HepG2 (cell line): ENCODE data around the gene DDR1. TPM values are rescaled to one million over a fixed set of nuclear protein-coding genes. Genes with fewer than 3 reads are reported as not detected.

ENCODE experiments used
- CBFB ChIP-seq: sonication (generic); formaldehyde crosslinking; IDR thresholded peaks from 2 replicates; pipeline ENCODE4 v1.4.0; 2020; ENCODE audit warnings: missing genetic modification reagents
- CENPT ChIP-seq: sonication (generic); formaldehyde crosslinking; IDR thresholded peaks from 2 replicates; pipeline ENCODE4 v1.8.0; 2022; ENCODE audit warnings: low read depth, mild to moderate bottlenecking, moderate library complexity, missing genetic modification reagents
- CENPX ChIP-seq: sonication (generic); formaldehyde crosslinking; IDR thresholded peaks from 2 replicates; pipeline ENCODE4 v1.9.0; 2021; ENCODE audit warnings: mild to moderate bottlenecking, missing genetic modification reagents, moderate library complexity
- CHD4 ChIP-seq: fragments of 200-600 bp; sonication (generic); IDR thresholded peaks from 2 replicates; pipeline ENCODE4 v1.7.0; 2017; ENCODE audit warnings: mild to moderate bottlenecking, low read length, borderline replicate concordance
- CREM ChIP-seq, 2 experiments: sonication (generic) in 1 of 2; formaldehyde crosslinking in 1 of 2; IDR thresholded peaks; 2 replicates each; pipeline versions ENCODE4 v1.4.0 to v1.6.1; 2016 to 2020; ENCODE audit warnings: antibody characterized with exemption in 1 of 2, mild to moderate bottlenecking in 1 of 2, missing genetic modification reagents in 1 of 2
- IRF2 ChIP-seq: IDR thresholded peaks from 2 replicates; pipeline ENCODE4 v1.6.1; 2018; ENCODE audit warnings: missing genetic modification reagents, missing compliant biosample characterization
- KLF11 ChIP-seq: IDR thresholded peaks from 2 replicates; pipeline ENCODE4 v1.6.1; 2016; ENCODE audit warnings: missing compliant biosample characterization
- MAFF ChIP-seq: IDR thresholded peaks from 2 replicates; pipeline ENCODE4 v1.6.1; 2011; ENCODE audit warnings: low read depth, low read length, improper control_type of control experiment
- MBD4 ChIP-seq: IDR thresholded peaks from 2 replicates; pipeline ENCODE4 v1.6.1; 2012; ENCODE audit warnings: low read length, inconsistent platforms, borderline replicate concordance
- MTA3 ChIP-seq: sonication (generic); formaldehyde crosslinking; IDR thresholded peaks from 2 replicates; pipeline ENCODE4 v1.4.0; 2020; ENCODE audit warnings: missing genetic modification reagents
- NCOA5 ChIP-seq: sonication (generic); formaldehyde crosslinking; IDR thresholded peaks from 2 replicates; pipeline ENCODE4 v1.4.0; 2020; ENCODE audit warnings: missing genetic modification reagents
- NFKB2 ChIP-seq: sonication (generic); formaldehyde crosslinking; IDR thresholded peaks from 2 replicates; pipeline ENCODE4 v1.4.0; 2020; ENCODE audit warnings: missing genetic modification reagents, borderline replicate concordance
- NFYB ChIP-seq: sonication (generic); formaldehyde crosslinking; IDR thresholded peaks from 2 replicates; pipeline ENCODE4 v1.4.0; 2020; ENCODE audit warnings: missing genetic modification reagents
- PHF5A ChIP-seq: IDR thresholded peaks from one replicate; pipeline ENCODE4 v1.6.1; 2018; ENCODE audit warnings: low read depth, missing genetic modification reagents; ENCODE audit not compliant: unreplicated experiment
- PRDM10 ChIP-seq: sonication (generic); formaldehyde crosslinking; IDR thresholded peaks from 2 replicates; pipeline ENCODE4 v1.4.0; 2020; ENCODE audit warnings: low read depth, missing genetic modification reagents
- REPIN1 ChIP-seq: sonication (generic); formaldehyde crosslinking; IDR thresholded peaks from 2 replicates; pipeline ENCODE4 v1.8.0; 2022; ENCODE audit warnings: missing genetic modification reagents, low read depth, mild to moderate bottlenecking, borderline replicate concordance
- SALL2 ChIP-seq: sonication (generic); formaldehyde crosslinking; IDR thresholded peaks from 2 replicates; pipeline ENCODE4 v1.8.1; 2023; ENCODE audit warnings: mild to moderate bottlenecking, missing genetic modification reagents, inconsistent platforms
- SOX5 ChIP-seq: IDR thresholded peaks from 2 replicates; pipeline ENCODE4 v1.6.1; 2016; ENCODE audit warnings: borderline replicate concordance
- SP1 ChIP-seq, 2 experiments: fragments of 450-650 bp in 1 of 2; sonication (generic) in 1 of 2; formaldehyde crosslinking in 1 of 2; IDR thresholded peaks; 2 replicates each; pipeline versions ENCODE4 v1.4.0 to v1.6.1; 2016 to 2020; ENCODE audit warnings: missing genetic modification reagents in 1 of 2
- TBP ChIP-seq: sonication (generic); formaldehyde crosslinking; IDR thresholded peaks from 2 replicates; pipeline ENCODE4 v1.5.0; 2020; ENCODE audit warnings: missing genetic modification reagents
- TERF1 ChIP-seq: sonication (generic); formaldehyde crosslinking; IDR thresholded peaks from 2 replicates; pipeline ENCODE4 v1.8.0; 2022; ENCODE audit warnings: mild to moderate bottlenecking, missing genetic modification reagents, moderate library complexity
- YEATS2 ChIP-seq: sonication (generic); formaldehyde crosslinking; IDR thresholded peaks from 2 replicates; pipeline ENCODE4 v1.4.0; 2020; ENCODE audit warnings: missing genetic modification reagents, borderline replicate concordance
- YEATS4 ChIP-seq: sonication (generic); formaldehyde crosslinking; IDR thresholded peaks from 2 replicates; pipeline ENCODE4 v1.4.0; 2020; ENCODE audit warnings: missing genetic modification reagents, borderline replicate concordance
- ZNF180 ChIP-seq: sonication (generic); formaldehyde crosslinking; IDR thresholded peaks from 2 replicates; pipeline ENCODE4 v1.4.0; 2020; ENCODE audit warnings: low read depth, missing genetic modification reagents, borderline replicate concordance
- ZNF274 ChIP-seq: sonication (generic); formaldehyde crosslinking; IDR thresholded peaks from 2 replicates; pipeline ENCODE4 v1.5.1; 2020; ENCODE audit warnings: mild to moderate bottlenecking, missing genetic modification reagents
- ZNF616 ChIP-seq: sonication (generic); formaldehyde crosslinking; IDR thresholded peaks from 2 replicates; pipeline ENCODE4 v1.5.0; 2020; ENCODE audit warnings: low read depth, mild to moderate bottlenecking, missing genetic modification reagents
- ZNF841 ChIP-seq: sonication (generic); formaldehyde crosslinking; IDR thresholded peaks from 2 replicates; pipeline ENCODE4 v1.8.1; 2023; ENCODE audit warnings: missing genetic modification reagents, borderline replicate concordance
- polyA plus RNA-seq, 8 experiments: library from polyadenylated mRNA; depleted of rRNA in 3 of 8; stranded (reverse) in 7 of 8; unstranded in 1 of 8; fragments of >200 nt; fragmentation: Illumina TruSeq in 4 of 8; extraction: Trizol in 4 of 8; gene quantifications; 2 replicates each; pipeline versions ENCODE4 v1.2.1 to v1.2.3, GENCODE V29; 2011 to 2016; ENCODE audit warnings: low read depth in 4 of 8, missing spikeins in 1 of 8, mixed read lengths in 1 of 8; ENCODE audit not compliant: insufficient read depth in 1 of 8
- total RNA-seq, 5 experiments: library from RNA; depleted of rRNA; stranded (reverse); fragments of >200 nt; fragmentation: Illumina TruSeq; extraction: Trizol; gene quantifications; 2 replicates each; pipeline ENCODE4 v1.2.3, GENCODE V29; 2016; ENCODE audit warnings: low read depth in 1 of 5

Gene DDR1
- total and polyA plus RNA-seq, 2 of the 13 experiments (the other 11 are each of a cell fraction or from before 2014, with no cell fraction given) = 16.7 to 20.2 TPM

DNA sequence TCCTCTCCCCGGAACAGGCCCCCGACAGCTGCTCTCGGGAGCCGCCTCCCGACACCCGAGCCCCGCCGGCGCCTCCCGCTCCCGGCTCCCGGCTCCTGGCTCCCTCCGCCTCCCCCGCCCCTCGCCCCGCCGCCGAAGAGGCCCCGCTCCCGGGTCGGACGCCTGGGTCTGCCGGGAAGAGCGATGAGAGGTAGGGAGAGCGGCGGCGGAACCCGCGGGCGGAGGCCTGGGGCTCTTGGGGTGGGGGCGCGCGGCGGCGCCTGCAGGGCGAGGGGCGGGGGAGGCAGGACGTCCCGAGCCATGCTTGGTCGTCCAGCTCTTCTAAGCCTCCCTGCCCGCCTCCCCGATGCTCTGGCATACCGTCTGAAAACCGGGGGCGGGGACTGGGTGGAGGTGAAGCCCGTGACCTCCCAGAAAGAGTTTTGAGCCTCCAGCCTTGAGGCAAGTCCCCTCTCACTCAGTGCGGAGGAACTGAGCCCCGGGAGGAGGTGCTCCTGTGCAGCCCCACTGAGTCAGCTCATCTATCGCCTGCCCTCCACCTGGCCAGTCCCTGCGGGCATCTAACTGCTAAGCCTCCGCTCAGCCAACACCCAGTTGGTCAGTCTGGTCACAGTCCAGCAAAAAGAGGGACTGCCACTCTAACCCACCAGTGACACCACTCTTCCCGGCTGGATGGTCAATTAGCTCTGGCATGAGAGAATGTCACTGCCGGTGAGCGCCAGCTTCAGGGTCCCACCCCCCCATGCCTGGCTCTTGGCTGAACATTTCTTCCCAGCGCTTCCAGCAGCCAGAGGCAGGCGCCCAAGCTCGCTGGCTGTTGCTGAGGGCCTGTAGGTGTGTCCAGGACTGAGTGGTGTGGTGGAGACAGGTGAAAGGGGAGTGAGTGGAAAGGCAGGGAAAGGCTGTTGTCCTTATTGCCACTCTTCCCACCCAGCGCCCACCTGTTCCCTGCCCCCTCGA, 482 bp downstream of the DDR1 start (continued):
- TF ChIP-seq CHD4 (no peak), SALL2 (CRISPR knock-in tag) (no peak), PRDM10 (CRISPR knock-in tag) (no peak), CENPX (CRISPR knock-in tag) (no peak), TERF1 (no peak), CENPT (CRISPR knock-in tag) (no peak), REPIN1 (no peak), NFKB2 (CRISPR knock-in tag) (peak; percentile 13; the same call in 1 of the 2 replicates), ZNF180 (CRISPR knock-in tag) (no peak), NCOA5 (CRISPR knock-in tag) (no peak), IRF2 (CRISPR knock-in tag) (no peak), ZNF616 (CRISPR knock-in tag) (no peak), MAFF (no peak), ZNF274 (no peak), TBP (CRISPR knock-in tag) (no peak), SP1 (IDR thresholded peaks at IDR 0.05) (no peak), SP1 (CRISPR knock-in tag; IDR thresholded peaks at IDR 0.05) (no peak), KLF11 (no peak), MTA3 (CRISPR knock-in tag) (no peak), MBD4 (no peak), NFYB (CRISPR knock-in tag) (no peak), YEATS4 (CRISPR knock-in tag) (no peak; the same call in 1 of the 2 replicates), YEATS2 (CRISPR knock-in tag) (peak; percentile 10; the same call in 1 of the 2 replicates), SOX5 (no peak), PHF5A (CRISPR knock-in tag) (peak; percentile 14), CREM (IDR thresholded peaks at IDR 0.05) (no peak), CREM (CRISPR knock-in tag; IDR thresholded peaks at IDR 0.05) (no peak), CBFB (CRISPR knock-in tag) (no peak), ZNF841 (no peak)
